GM19193 (cell line): ENCODE measurements around the gene SCNN1B.

Source experiments
- POLR2A ChIP-seq: IDR thresholded peaks from 4 replicates; pipeline ENCODE4 v1.6.1; 2011; ENCODE audit not compliant: insufficient read depth, insufficient read length; ENCODE audit errors: extremely low read depth

SCNN1B gene

DNA sequence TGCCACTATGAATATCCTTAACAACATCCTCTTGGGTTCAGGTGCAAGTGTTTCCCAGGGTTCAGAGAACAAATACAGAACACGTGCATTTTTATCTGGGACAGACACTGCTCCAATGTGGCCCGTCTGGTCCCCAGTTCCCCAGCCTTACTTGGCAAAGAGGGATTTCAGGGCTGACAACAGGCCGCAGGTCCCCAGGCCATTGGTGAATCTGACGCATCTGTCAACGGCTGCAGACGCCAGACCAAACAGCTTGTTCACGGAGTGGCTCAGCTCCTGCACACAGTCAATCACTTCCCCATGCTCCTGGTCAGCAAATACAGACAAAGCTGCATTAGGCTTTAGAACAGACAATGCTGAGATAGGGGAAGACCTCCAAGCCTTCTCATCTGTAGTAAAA is 114.7 kb downstream of the SCNN1B start:
- TF ChIP-seq POLR2A, result no peak

DNA sequence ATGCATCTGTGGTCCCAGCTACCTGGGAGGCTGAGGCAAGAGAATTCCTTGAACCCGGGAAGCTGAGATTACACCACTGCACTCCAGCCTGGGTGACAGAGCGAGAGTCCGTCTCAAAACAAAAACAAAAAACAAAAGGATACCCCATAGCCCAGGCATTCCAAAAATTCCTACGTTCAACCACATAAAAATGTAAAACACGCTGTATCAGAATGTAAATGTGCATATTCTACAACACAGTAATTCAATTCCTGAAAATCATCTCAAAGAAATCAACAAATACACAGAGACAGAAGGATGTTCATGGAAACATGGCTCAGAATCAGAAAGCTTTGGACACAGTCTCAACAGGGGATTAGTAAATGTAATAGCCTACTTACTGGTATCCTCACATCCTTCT is 117.9 kb downstream of the SCNN1B start:
- no peak for TF ChIP-seq POLR2A

DNA sequence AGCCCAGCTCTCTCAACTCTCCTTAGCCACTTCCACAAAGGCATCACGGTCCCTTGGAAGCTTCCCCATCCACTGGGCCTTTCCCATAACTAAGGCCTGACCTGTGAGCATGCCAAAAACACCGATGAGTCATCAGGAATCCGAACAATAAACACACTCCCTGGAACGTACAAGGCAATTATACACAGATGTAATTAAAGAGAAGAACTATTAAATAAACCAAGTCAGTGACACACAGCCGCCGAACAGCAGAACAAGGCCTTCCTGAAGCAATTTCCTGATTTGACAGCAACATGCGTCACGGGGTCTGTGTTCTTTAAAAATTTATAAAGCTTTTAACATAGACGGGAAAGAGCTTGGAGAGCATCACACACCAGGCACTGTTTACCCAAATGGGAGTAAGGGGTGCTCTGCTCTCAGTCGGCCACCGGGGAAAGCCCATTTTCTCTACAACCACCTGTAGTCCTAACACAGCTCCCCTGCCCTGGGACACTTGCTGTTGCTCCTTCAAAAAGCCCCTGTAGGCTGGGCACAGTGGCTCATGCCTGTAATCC is 121.5 kb downstream of the SCNN1B start:
- TF ChIP-seq POLR2A, result no peak

DNA sequence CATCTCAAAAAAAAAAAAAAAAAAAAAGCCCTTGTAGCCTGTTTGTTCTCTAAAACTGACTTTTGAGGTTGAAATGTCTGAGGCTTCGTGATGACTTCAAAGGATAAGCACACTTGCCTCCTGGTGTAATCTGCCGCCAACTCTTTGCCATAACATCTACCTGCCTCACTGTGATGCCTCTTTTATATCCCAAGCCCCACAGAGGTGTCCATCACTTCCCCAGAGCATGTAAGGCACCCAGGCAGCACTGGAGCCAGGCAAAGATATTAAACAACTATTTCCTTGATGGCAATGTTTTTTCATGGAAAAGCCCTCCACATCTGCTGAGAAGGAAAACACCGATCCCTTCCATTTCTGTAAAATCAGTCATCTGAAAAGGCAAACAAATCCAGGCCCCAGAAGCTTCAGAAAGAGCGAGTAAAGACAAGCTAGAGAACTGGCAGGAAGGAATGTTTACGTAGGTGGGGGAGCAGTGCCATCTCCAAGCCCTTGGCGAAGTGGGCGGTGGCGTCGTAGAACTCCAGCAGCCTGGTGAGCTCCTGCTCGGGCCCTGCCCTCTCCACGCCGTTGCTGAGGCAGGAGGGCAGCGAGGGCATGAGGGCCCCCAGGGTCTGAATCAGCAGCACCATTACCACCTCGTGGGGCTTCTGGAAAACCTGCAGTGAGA is 122.3 kb downstream of the SCNN1B start:
- no peak for TF ChIP-seq POLR2A

DNA sequence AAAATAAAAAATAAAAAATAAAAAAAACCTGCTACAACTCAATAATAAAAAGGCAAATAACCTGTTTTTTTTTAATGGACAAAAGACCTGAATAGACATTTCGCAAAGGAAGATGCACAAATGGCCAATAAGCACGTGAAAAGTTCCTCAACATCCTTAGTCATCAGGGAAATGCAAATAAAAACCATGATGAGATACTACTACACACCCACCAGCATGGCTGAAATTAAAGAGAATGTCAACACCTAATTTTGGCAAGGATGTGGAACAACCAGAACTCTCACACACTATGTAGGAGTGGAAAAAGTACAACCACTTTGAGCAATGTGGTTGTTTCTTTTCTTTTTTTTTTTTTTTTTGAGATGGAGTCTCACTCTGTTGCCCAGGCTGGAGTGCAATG is 126.2 kb downstream of the SCNN1B start:
- TF ChIP-seq POLR2A, result no peak
